Ramos (cell line): ENCODE results near the gene LRRC34.

Experiments
- in situ Hi-C: fragments of 300-500 bp; cut with MboI; formaldehyde crosslinking; loops from one replicate; pipeline ENCODE4 v1.14.3; 2022; ENCODE audit warnings: low sequenced_read_pairs; ENCODE audit not compliant: unreplicated experiment

Gene LRRC34

GRCh38 chr3:169812332-169813235 is at the start of gene LRRC34, which contains the start of gene LRRIQ4:
Gene LRRC34, minus strand, starts transcription at chr3:169812904. Its CDS starts 356 bp downstream, at chr3:169812548.
Gene LRRIQ4, plus strand, starts transcription at chr3:169812870. Its CDS starts 9,052 bp downstream, at chr3:169821922.
- in situ Hi-C loops: no loop called here

DNA sequence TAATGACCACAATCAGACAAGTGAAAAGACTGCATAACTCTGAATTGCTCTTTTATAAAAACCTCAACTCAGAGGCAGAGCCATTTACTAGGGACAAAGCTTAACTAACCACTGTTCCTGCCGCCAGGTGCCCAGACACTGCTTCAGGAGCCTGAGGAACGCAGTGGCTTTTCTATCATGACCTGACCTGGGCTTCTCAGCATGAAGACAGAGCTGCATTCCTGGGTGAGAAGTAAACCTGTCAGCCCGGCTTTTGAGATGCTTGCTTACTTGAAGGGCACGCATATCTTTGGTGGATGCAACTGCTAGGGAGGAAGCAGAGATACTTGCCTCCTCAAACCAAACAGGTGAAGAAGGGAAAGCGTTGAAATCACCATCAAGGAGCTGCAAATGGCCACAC is 49.2 kb upstream of the LRRC34 start:
- in situ Hi-C loops: no loop called here

GRCh38 chr3:169857811-169858210 is 45.1 kb upstream of the LRRC34 start:
- in situ Hi-C loops: no loop called here

DNA sequence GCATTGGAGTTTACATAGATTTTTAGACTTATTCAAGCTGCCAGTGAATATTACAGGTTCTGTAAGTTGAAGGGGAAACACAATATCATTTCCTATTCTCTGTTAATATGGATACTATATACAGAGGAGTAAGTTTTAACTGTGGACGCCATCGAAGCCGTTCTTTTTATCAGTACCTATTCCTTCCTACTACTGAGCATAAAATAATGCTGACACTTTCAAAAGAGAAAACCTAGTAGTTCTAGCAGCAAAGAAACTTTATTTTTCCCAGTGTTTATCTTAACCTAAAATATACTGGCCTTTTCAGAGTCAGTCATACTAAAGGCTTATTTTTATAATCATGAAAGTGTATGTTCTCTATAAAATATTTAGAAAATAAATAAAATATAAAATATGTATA is 42.8 kb upstream of the LRRC34 start:
- in situ Hi-C loops: no loop called here

- in situ Hi-C loops: no loop called here
These were observed 37.9 kb upstream of the LRRC34 start for GRCh38 chr3:169850618-169851017.

GRCh38 chr3:169848741-169849140 is 36.0 kb upstream of the LRRC34 start:
- in situ Hi-C loops: no loop called here

GRCh38 chr3:169847896-169848295 is 35.2 kb upstream of the LRRC34 start:
- in situ Hi-C loops: no loop called here

GRCh38 chr3:169846458-169847193 is 33.9 kb upstream of the LRRC34 start:
- in situ Hi-C loops: no loop called here

- in situ Hi-C loops: no loop called here
These were observed 30.3 kb upstream of the LRRC34 start for GRCh38 chr3:169842960-169843359.

- in situ Hi-C loops: no loop called here
These were observed 28.5 kb upstream of the LRRC34 start for GRCh38 chr3:169841171-169841570.

- in situ Hi-C loops: no loop called here
These were observed 25.9 kb upstream of the LRRC34 start for GRCh38 chr3:169838511-169839030.

- in situ Hi-C loops: no loop called here
These were observed 24.2 kb upstream of the LRRC34 start for GRCh38 chr3:169836942-169837275.

DNA sequence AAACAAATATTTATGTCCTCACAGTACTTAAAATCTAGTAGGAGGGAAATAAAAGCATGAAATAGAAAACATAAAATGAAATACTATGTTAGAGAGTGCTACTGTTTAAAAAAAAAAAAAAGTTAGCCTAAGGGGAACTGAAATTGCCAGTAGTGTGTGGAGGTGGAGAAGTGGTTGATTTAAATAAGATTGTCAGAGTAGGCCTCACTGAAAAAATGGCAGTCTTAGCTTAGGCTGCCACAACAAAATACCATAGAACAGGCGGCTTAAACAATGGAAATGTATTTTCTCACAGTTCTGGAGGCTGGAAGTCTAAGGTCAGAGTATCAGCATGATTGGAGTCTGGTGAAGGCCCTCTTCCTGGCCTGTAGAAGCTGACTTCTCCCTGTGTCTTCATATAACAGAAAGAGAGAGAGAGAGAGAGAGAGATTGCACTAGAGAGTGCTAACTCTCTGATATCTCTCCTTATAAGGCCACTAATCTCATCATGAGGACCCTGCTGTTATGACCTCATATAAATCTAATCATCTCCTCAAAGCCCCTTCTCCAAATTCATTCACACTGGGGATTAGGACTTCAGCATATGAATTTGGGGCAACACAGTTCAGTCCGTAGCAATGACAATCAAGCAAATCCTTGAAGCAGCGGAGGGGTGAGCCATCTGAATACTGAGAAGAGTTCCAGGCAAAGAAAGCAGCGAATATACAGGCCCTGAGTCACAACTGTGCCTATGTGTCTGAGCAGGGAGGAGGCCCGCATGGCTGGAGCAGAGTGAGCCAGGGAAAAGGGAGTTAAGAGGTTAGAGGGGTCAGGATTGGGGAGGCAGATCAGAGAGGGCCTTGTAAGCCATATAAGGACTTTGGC is 23.6 kb upstream of the LRRC34 start:
- in situ Hi-C loops: no loop called here

DNA sequence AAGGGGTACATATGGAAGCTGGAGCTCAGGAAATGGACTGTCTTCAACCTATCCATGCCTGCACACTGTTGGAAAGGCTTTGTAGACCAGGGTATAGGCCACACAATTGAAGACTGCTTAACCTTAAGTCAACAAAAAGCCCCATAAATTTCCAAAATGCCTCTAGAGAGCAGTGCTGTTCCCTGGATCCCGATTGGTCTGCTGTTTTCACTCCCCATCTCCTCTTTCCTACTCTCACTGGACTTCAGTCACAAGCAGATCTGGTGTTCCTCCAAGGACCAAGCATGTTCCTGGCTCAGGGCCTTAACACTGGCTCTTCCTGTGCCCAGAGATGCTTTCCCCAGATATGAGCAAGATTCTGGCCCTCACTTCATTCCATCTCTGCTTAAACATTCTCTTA is 22.8 kb upstream of the LRRC34 start:
- in situ Hi-C loops: no loop called here

GRCh38 chr3:169827712-169828111 is 15.0 kb upstream of the LRRC34 start:
- in situ Hi-C loops: no loop called here

GRCh38 chr3:169825316-169825715 is 12.6 kb upstream of the LRRC34 start:
- in situ Hi-C loops: no loop called here

GRCh38 chr3:169822983-169823382 is 10.3 kb upstream of the LRRC34 start:
- in situ Hi-C loops: no loop called here

DNA sequence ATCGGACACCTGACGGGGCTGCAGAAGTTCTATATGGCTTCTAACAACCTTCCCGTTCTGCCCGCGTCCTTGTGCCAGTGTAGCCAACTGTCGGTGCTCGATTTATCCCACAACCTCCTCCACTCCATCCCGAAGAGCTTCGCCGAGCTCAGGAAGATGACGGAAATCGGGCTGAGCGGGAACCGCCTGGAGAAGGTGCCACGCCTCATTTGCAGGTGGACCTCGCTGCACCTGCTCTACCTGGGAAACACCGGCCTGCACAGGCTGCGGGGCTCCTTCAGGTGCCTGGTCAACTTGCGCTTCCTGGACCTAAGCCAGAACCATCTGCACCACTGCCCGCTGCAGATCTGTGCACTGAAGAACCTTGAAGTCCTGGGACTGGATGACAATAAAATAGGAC is 9.8 kb upstream of the LRRC34 start:
- in situ Hi-C loops: no loop called here

DNA sequence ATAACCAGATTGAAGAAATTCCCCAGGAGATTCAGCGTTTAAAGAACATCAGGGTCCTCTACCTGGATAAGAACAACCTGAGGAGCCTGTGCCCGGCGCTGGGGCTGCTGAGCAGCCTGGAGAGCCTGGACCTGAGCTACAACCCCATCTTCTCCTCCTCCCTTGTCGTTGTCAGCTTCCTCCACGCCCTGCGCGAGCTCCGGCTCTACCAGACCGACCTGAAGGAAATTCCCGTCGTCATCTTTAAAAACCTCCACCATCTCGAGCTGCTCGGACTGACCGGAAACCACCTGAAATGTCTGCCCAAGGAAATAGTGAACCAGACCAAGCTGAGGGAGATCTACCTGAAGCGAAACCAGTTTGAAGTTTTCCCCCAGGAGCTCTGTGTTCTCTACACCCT is 9.4 kb upstream of the LRRC34 start:
- in situ Hi-C loops: no loop called here

DNA sequence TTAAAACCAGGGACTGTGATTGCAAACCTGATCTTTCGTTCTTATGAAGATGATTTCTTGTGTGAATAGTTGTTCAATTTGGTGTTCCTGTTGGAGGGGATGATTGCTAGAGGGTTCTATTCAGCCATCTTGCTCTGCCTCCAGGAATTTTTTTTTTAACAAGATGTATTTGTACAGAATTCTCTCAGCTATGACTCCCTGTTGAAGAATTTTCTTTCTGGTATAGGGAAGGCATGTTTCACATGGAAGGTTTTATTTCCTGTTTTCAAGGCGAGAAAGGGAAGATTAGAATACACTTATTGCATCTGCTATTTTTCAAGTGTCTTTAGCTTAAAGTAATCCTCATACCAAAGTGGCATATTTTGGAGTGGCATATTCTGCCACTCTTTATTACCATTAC is 5.6 kb upstream of the LRRC34 start:
- in situ Hi-C loops: no loop called here
